ENCODE results near the gene ATG4B. TPM values are rescaled to one million over a fixed set of nuclear protein-coding genes. Genes with fewer than 3 reads are reported as not detected.
"Not testable (repeated sequence)": the region's sequence is repeated elsewhere in the genome, so short reads cannot be mapped to it uniquely, and the experiment has no call there.

Gene ATG4B
- total RNA-seq, 1 donor from 2014 or later: 135 TPM

- H3K36me3 Mint-ChIP-seq: peaks cover 23% of the 10 kb centered on the region
- H3K9me3 Mint-ChIP-seq: no peaks in the 10 kb centered on the region
- no peak overlapping the region for H3K4me3 Mint-ChIP-seq
- no peak overlapping the region for H3K27ac Mint-ChIP-seq
- H3K4me1 Mint-ChIP-seq: peaks cover 10% of the 10 kb centered on the region
- H3K27me3 Mint-ChIP-seq (ENCODE audit: low read depth): no peaks in the 10 kb centered on the region
- TF ChIP-seq CTCF (IDR thresholded peaks at IDR 0.05; ENCODE audit: unreplicated experiment): no peak
- no peak for DNase-seq (ENCODE audit: low spot score in 2 of 2, unreplicated experiment in 2 of 2)
These were observed 23.2 kb downstream of the ATG4B start for GRCh38 chr2:241660593-241661213.

GRCh38 chr2:241662731-241663130 lies 25.2 kb downstream of the ATG4B start:
- H3K27ac Mint-ChIP-seq; H3K4me3 Mint-ChIP-seq; H3K27me3 Mint-ChIP-seq (ENCODE audit: low read depth); DNase-seq (ENCODE audit: low spot score in 2 of 2, unreplicated experiment in 2 of 2); H3K9me3 Mint-ChIP-seq: not testable (repeated sequence)
- Mint-ChIP-seq H3K36me3 (peaks cover 16% of the 10 kb centered on the region), H3K4me1 (peaks cover 17% of the 10 kb centered on the region)

- Mint-ChIP-seq H3K27me3 (ENCODE audit: low read depth) (no peaks in the 10 kb centered on the region), H3K9me3 (no peaks in the 10 kb centered on the region), H3K4me3 (no peak overlapping the region), H3K36me3 (peaks cover 5% of the 10 kb centered on the region), H3K27ac (peak overlapping the region; percentile 83), H3K4me1 (peaks cover 17% of the 10 kb centered on the region)
- DNase-seq (ENCODE audit: low spot score in 2 of 2, unreplicated experiment in 2 of 2): no peak
- no peak for TF ChIP-seq CTCF (IDR thresholded peaks at IDR 0.05; ENCODE audit: unreplicated experiment)
These were observed 28.4 kb downstream of the ATG4B start for GRCh38 chr2:241665731-241666440.

- H3K27ac Mint-ChIP-seq: peak overlapping the region; percentile 83
- no peaks in the 10 kb centered on the region for H3K9me3 Mint-ChIP-seq
- DNase-seq (ENCODE audit: low spot score in 2 of 2, unreplicated experiment in 2 of 2): peak; percentile 56 to 67
- TF ChIP-seq CTCF (IDR thresholded peaks at IDR 0.05; ENCODE audit: unreplicated experiment): no peak
- H3K36me3 Mint-ChIP-seq: peaks cover 9% of the 10 kb centered on the region
- H3K4me1 Mint-ChIP-seq: peaks cover 17% of the 10 kb centered on the region
- no peaks in the 10 kb centered on the region for H3K27me3 Mint-ChIP-seq (ENCODE audit: low read depth)
- peak overlapping the region; percentile 38 for H3K4me3 Mint-ChIP-seq
These were observed 29.3 kb downstream of the ATG4B start for GRCh38 chr2:241666627-241667400.

- no peak overlapping the region for H3K4me3 Mint-ChIP-seq
- TF ChIP-seq CTCF (IDR thresholded peaks at IDR 0.05; ENCODE audit: unreplicated experiment): no peak
- DNase-seq (ENCODE audit: low spot score in 2 of 2, unreplicated experiment in 2 of 2): no peak
- H3K9me3 Mint-ChIP-seq: no peaks in the 10 kb centered on the region
- no peak overlapping the region for H3K27ac Mint-ChIP-seq
- H3K4me1 Mint-ChIP-seq: peaks cover 17% of the 10 kb centered on the region
- peaks cover 10% of the 10 kb centered on the region for H3K36me3 Mint-ChIP-seq
- H3K27me3 Mint-ChIP-seq (ENCODE audit: low read depth): no peaks in the 10 kb centered on the region
These were observed 30.9 kb downstream of the ATG4B start for GRCh38 chr2:241668354-241668753.

- Mint-ChIP-seq H3K36me3 (peaks cover 11% of the 10 kb centered on the region), H3K27ac (no peak overlapping the region), H3K4me1 (peaks cover 17% of the 10 kb centered on the region), H3K4me3 (no peak overlapping the region), H3K27me3 (ENCODE audit: low read depth) (no peaks in the 10 kb centered on the region), H3K9me3 (no peaks in the 10 kb centered on the region)
- DNase-seq (ENCODE audit: low spot score in 2 of 2, unreplicated experiment in 2 of 2): no peak
- TF ChIP-seq CTCF (IDR thresholded peaks at IDR 0.05; ENCODE audit: unreplicated experiment): no peak
These were observed 31.3 kb downstream of the ATG4B start for GRCh38 chr2:241668839-241669238.
